ENCODE data around the gene TMC1. TPM values are rescaled to one million over a fixed set of nuclear protein-coding genes. Genes with fewer than 3 reads are reported as not detected.

The TMC1 gene
- total and polyA plus RNA-seq, 2 of the 8 experiments (the other 6 are each of a cell fraction or from before 2014, with no cell fraction given): 0.95 to 0.98 TPM

DNA sequence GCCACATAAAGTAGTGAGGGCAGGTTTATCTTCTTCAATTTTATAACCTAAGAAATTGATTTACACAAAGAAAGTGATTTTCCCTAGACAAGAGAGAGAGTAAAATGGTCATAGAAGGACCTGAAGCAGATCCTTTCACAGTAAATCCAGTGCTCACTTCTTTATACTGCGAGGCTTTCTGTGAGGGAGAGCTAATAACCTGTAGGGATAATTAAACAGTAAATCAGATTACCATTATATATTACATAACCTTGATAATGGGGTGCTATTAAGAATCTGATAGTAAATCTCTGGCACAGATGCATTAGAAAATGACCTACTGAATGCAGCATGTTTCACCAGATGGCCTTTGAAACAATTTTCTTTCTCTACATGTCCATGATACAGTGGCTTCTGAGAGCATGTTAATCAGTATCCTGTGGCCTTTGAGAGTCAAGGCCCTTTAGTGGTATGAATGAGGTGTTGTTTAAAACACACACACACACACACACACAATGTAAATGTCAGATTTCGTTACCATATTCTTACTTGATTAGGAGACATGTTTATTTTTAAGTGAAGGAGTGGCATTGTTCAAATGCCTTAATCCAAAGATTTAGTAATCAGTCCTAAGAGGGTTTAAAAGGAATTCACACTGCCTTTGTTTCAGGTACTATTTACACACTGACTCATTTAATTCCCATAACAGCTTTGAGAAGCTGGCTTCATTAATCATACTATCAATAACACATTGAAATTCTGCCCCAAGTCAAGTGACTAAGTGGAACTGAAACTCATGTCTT is 306.7 kb downstream of the TMC1 start:
- no peak overlapping the region for H2BK5ac ChIP-seq (ENCODE audit: low read depth, low read length)
- H3K9me3 ChIP-seq (ENCODE audit: insufficient read depth in 2 of 2, low read depth in 1 of 2, low read length in 1 of 2): no peaks in the 10 kb centered on the region
- H3K27ac ChIP-seq (ENCODE audit: low read depth, low read length): no peak overlapping the region
- H3K79me1 ChIP-seq (ENCODE audit: low read depth, low read length): no peaks in the 10 kb centered on the region
- H4K8ac ChIP-seq (ENCODE audit: extremely low read depth, insufficient read depth, low read length): no peak overlapping the region
- H3K4me3 ChIP-seq (ENCODE audit: extremely low read depth in 1 of 4, insufficient read depth in 2 of 4, low read depth in 3 of 4, low read length in 4 of 4): no peak overlapping the region
- CTCF ChIA-PET (ENCODE audit: partially characterized antibody): interaction anchor here (0.5 to 1.6 kb wide), 4 partner anchors 20 to 197 kb away, joined by 3 to 5 read pairs (median 4); no protein-coding TSS in a partner anchor
- no peak overlapping the region for H3K4me2 ChIP-seq (ENCODE audit: insufficient read depth in 1 of 2, low read depth in 2 of 2, low read length in 2 of 2)
- no peaks in the 10 kb centered on the region for H3K79me2 ChIP-seq (ENCODE audit: control insufficient read depth in 1 of 2, insufficient read depth in 2 of 2, low read length in 2 of 2)
- H2BK12ac ChIP-seq (ENCODE audit: low read depth, low read length): no peak overlapping the region
- H3K27me3 ChIP-seq (replicated peaks in 1 of 4; ENCODE audit: control insufficient read depth in 3 of 4, extremely low read depth in 1 of 4, insufficient read depth in 3 of 4, low read length in 3 of 4): no peaks in the 10 kb centered on the region
- H3K14ac ChIP-seq (ENCODE audit: insufficient read length): no peak overlapping the region
- no peak overlapping the region for H3K23ac ChIP-seq (ENCODE audit: insufficient read length)
- H2BK120ac ChIP-seq (replicated peaks; ENCODE audit: low read depth, low read length): no peak overlapping the region
- no peak overlapping the region for H2BK20ac ChIP-seq (ENCODE audit: low read length)
- no peak overlapping the region for H3K4ac ChIP-seq (replicated peaks; ENCODE audit: insufficient read length, low read depth, low read length)
- peaks cover 0 to 3% (median 0%) of the 10 kb centered on the region in 4 experiments; a peak in 1 of 7 replicates for H3K4me1 ChIP-seq (replicated peaks in 1 of 4; ENCODE audit: control insufficient read depth in 3 of 4, insufficient read depth in 4 of 4, low read length in 3 of 4)
- no peak overlapping the region for H3K18ac ChIP-seq (ENCODE audit: extremely low read depth, low read length)
- H4K20me1 ChIP-seq (replicated peaks in 1 of 2; ENCODE audit: control insufficient read depth in 1 of 2, insufficient read depth in 2 of 2, low read length in 2 of 2): no peaks in the 10 kb centered on the region
- H3K36me3 ChIP-seq (ENCODE audit: control insufficient read depth in 2 of 4, insufficient read depth in 4 of 4, low read length in 3 of 4): no peaks in the 10 kb centered on the region
- no peak for FAIRE-seq
- no peak for DNase-seq (ENCODE audit: low read depth in 1 of 2, low spot score in 2 of 2)
- no peak overlapping the region for H2AFZ ChIP-seq (ENCODE audit: low read length)
- no peaks in the 10 kb centered on the region for H3K23me2 ChIP-seq (ENCODE audit: low read depth, low read length)
- no peak overlapping the region for H3K56ac ChIP-seq (replicated peaks; ENCODE audit: insufficient read length, low read depth, low read length)
- H3K9ac ChIP-seq (replicated peaks in 1 of 4; ENCODE audit: extremely low read depth in 1 of 4, low read depth in 3 of 4, low read length in 3 of 4): no peak overlapping the region
- POLR2A ChIA-PET (ENCODE audit: partially characterized antibody): no interaction called here
- WGBS, 2 experiments (ENCODE audit: extremely low coverage in 1 of 2, insufficient coverage in 1 of 2, insufficient read length in 1 of 2, insufficient replicate concordance in 2 of 2, low coverage in 1 of 2, low lambda C conversion rate in 2 of 2, missing lambda C conversion rate in 1 of 2): 88% methylated on average over 2 of the region's 2 CpGs; no CpG with 5 or more reads in 1 of the 2 experiments
- H2AK5ac ChIP-seq (ENCODE audit: low read depth, low read length): no peak overlapping the region
- H2BK15ac ChIP-seq (ENCODE audit: low read length): no peak overlapping the region
- no peak overlapping the region for H4K5ac ChIP-seq (ENCODE audit: insufficient read length, low read depth, low read length)
- H4K91ac ChIP-seq (replicated peaks; ENCODE audit: insufficient read length, low read length): no peak overlapping the region
- TF ChIP-seq SUZ12 (IDR thresholded peaks at IDR 0.05; ENCODE audit: low read length) (no peak), CTBP2 (IDR thresholded peaks at IDR 0.05; ENCODE audit: borderline replicate concordance, insufficient read depth, insufficient read length, low read length) (no peak), HDAC2 (IDR thresholded peaks at IDR 0.05; ENCODE audit: borderline replicate concordance in 1 of 2, low read depth in 2 of 2, low read length in 2 of 2) (no peak), CBX5 (IDR thresholded peaks at IDR 0.05; ENCODE audit: low read depth, low read length) (no peak), CHD2 (IDR thresholded peaks at IDR 0.05; ENCODE audit: low read length) (no peak), FOSL1 (IDR thresholded peaks at IDR 0.05; ENCODE audit: insufficient read depth, low read depth, low read length) (no peak), GTF2F1 (IDR thresholded peaks at IDR 0.05; ENCODE audit: borderline replicate concordance, low read depth, low read length) (no peak), NANOG (IDR thresholded peaks at IDR 0.05; ENCODE audit: insufficient read depth, low read depth, low read length, poor library complexity, severe bottlenecking) (no peak), CEBPB (IDR thresholded peaks at IDR 0.05; ENCODE audit: low read depth, low read length) (no peak)
- TF ChIP-seq, protein P1, sequence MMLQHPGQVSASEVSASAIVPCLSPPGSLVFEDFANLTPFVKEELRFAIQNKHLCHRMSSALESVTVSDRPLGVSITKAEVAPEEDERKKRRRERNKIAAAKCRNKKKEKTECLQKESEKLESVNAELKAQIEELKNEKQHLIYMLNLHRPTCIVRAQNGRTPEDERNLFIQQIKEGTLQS (IDR thresholded peaks at IDR 0.05; ENCODE audit: insufficient read depth, low read depth, low read length): no peak
- TF ChIP-seq, protein P2, sequence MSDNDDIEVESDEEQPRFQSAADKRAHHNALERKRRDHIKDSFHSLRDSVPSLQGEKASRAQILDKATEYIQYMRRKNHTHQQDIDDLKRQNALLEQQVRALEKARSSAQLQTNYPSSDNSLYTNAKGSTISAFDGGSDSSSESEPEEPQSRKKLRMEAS (IDR thresholded peaks at IDR 0.05): no peak

Measured in H1 (cell line).